GM19452 (cell line): ENCODE measurements around the gene UNC5B.

Source experiments
- ATAC-seq: cut with Tn5 transposase; IDR thresholded peaks from one replicate; pipeline ENCODE4 v1.9.1; 2021; ENCODE audit not compliant: unreplicated experiment

Gene UNC5B

GRCh38 chr10:71239131-71239915, 27.0 kb downstream of the UNC5B start:
- no peak for ATAC-seq

GRCh38 chr10:71239946-71240795, 27.8 kb downstream of the UNC5B start:
- no peak for ATAC-seq

DNA sequence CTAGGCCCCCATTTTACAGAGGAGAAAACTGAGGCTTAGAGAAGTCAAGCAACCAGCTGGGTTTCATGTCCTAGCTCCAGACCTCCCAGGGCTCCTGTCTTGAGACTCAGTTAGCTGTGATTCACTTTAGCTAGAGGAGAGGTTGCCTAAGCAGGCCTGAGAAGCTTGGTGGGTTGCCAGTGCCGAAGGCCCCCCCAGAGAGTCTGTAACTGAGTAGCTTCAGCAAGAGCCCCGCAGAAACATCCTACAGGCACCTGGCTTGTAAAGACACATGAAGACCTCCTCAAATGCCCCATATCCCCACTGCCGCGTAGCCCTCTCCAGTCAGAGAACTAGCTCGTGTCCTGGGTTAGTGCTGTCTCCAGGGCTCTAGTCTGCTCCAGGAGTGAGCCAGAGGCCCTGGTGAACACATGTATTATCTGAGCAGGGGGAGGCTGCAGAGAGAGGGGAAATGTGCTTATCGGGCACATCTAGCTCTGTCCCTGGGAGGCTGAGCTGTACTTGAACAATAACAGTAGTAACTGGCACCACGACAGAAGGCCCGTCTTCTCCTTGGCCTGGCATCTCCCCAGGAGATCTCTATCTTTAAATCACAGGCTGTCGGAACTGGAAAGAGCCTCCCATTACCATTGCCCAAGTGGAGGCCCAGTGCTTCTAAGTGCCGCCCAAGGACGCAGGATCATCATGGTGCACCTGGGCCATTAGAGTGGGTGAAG, 28.9 kb downstream of the UNC5B start:
- ATAC-seq = no peak

DNA sequence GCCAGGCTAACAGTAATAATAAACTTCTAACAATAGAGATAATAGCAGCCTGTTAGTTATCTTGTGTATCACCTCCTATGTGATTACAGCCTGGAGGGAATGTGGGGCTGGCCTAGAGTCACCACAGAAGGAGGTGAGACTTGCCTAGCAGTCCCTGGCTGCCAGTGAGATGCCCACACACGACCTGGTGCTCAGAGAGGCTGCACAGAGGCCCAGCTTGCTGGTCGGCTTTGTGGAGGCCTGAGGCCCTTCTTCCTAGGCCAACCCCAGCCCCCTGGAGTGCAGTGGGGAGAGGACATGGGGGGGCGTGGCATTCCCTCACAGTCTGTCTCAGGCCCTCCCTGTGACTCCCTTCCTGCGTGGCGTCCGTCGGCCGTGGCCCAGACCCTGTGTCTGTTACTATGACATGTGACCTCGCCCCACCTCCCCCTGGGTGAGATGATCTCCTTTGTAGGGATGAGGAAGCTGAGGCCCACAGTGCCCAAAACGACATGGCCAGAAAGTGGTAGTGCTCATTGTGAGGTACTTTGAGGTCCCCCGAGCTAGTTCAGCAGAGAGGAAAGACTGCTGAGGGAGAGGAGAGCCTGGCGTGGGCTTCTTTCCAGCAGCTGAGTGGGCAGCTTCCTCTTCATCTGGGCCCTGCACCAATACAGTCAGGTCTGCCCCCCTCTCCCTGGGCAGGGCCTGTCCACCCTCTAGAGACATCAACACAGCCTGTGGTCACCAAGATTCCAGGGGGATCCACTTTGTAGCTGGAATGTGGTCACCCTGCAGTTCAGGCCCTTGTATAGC, 29.7 kb downstream of the UNC5B start:
- ATAC-seq = no peak

DNA sequence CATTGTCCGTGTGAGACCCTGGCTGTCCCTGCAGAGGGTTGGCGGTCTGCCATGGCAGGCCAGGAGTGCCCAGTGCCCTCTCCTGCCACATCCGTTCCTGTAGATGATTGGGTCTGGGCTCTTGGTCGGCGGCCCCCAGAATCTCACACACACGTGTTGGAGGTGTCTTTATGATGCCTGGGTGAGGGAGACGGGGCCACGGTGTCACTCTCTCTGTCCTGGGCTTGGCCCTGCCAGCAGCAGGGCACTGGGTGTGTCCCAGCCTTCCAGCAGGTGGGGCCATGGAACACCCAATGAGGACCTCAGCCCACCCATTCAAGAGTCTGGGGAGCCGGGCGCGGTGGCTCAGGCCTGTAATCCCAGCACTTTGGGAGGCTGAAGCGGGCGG, 30.2 kb downstream of the UNC5B start:
- ATAC-seq = no peak

- ATAC-seq = no peak
Observed at GRCh38 chr10:71243756-71244395, 31.5 kb downstream of the UNC5B start.

DNA sequence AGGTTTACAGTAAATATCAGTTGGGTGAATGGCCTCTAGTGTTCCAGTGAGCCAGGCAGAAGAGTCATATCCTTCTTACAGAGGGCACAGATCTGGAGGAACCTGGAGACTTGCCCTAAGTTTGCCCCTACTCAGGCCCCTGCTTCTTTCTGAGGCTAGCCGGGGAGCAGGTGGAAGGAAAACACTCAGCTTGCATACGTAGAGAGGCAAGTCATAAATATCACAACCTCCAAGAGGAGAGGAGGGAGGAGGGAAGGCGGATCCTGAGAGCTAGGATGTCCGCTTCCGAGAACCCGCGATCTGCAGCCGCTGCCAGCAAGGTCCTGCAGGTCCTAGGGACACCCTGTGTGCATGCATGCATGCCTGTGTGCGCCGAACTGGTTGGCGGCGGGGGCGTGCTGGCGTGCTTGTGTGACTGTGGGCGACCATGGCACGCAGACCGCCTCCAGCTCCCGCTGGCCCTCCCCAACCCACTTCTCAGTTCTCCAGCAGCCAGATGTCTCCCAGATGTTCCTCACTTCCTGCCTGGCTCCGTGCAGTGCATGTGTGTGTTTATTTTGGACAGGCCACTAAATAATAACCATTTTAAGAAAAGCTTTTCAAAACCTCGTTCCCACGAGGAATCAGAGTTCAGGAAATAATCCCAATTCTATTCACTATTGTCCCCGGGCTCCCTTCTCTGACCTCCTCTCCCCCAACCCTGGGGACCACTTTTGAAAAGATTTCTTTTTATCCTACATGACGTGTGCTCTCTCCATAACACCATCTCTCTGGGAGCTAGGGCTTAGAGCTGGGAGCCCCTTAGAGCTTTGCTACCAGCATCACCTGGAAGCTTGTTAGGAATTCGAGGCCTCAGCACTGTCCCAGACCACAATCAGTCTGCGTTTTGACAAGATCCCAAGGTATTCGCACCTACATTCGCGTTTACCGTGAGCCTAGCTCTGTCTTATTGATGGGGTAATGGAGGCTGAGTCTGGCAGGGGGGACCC, 32.4 kb downstream of the UNC5B start:
- ATAC-seq = no peak

DNA sequence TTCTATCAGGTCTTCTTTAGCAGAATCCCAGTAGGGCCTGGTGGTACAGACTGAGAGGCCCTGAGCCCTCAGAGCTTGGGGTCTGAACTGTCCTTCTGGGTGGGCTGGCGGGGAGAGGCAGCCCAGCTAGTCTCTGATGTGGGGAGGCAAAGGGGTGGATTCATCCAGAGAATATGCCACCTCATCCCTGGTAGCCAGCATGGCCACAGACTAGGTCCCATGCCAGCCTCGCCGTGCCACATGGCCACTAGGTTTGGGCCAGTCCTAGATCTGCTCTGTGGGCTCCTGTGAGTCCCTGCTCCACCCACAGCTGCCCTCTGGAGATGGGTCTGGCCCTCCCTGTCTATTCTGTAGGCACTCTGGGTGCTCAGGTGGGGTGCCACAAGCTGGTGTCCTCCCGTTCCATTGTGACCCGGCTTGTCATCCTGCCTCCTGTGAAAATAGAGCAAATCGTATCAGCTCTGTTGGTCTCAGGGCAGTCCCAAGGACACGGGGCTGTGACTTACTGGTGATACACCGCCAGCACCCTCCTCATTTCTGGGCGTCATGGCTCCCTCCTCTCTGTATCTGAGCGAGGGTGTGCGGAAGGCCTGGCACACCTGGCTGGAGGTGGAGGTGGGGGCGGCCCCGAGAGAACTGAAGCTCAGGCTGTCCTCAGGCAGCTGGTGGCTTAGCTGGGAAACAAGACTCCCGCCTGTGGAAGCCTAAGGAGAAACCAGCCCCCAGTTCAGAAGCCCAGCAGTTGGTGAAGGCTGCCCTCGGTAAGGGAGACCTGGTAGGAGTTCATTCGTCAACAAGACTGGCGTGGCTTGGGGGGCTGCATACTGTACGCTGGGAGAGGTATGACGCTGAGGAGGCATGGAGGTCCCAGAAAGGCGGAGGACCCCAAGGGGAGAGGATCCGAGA, 33.3 kb downstream of the UNC5B start:
- ATAC-seq = no peak

- ATAC-seq = no peak
Observed at GRCh38 chr10:71246591-71247413, 34.4 kb downstream of the UNC5B start.

DNA sequence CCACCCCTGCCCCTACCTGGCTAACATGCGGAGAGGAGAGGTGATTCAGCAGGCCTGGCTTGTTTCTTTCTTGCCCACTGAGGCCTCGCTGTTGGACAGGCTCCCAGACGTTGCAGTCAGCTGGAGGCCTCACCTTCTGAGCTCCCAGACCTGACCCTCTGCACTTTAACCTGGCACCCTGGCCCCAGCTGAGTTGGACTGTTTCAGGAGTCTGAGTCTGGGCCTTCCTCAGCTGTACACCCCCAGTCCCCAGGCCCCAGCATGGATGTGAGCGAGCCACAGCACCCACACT, 35.0 kb downstream of the UNC5B start:
- ATAC-seq = no peak

DNA sequence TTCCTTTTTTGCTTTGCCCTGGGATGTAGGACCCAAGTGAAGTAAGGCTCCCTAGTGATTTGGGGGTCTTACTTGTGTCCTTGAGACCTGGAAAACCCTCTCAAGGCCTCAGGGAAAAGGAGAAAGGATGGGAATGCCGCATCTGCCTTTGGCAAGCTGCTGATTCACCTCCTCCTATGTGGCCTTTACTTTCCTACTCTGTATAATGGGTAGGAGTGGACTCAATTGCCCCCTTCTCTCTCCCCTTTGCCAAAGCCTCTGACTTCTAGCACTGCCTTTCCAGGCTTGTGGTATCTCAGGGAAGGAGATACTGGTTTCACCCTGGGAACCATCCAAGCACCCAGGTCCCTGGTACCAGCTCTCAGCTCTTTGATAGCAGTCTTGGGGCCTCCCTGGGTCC, 35.4 kb downstream of the UNC5B start:
- no peak for ATAC-seq

DNA sequence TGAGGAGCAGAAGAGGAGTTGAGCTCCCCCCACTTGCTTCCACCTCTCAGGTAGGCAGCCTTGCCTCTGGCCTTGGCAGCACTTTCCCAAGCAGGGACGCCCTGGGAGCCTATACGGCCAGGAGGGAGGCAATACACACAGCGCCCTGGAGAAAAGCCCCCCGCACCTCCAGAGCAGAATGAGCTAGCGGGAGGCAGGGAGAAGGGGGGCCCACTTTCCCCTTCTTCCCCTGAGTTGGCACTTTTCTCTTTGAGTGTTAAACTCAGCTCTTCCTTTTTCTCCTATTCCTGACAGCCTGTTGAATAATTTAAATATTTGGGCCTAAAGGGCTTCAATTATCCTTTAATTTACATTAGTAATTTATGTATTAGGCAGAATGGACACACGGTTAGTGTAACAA, 35.8 kb downstream of the UNC5B start:
- no peak for ATAC-seq

DNA sequence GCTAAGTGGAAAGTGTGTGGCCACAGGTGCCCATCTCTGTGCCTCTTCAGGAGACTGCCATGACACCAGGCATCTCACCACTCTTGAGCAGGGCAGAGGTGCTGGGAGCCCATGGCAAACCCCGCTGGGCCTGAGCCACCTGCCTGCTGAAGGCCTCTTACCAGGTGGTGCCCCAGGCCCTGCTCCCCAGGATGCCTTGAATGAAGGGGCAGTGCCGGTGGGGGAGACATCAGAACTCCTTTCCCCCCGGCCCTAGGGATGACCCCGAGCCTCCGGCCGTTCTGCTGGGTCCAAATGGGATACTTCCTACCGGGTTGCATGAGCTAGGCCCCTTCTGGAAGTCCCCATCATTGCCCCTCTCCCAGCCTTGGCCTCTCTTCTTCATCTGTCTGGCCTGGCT, 37.6 kb downstream of the UNC5B start:
- ATAC-seq = no peak

- ATAC-seq = no peak
Observed at GRCh38 chr10:71250405-71250804, 38.0 kb downstream of the UNC5B start.

DNA sequence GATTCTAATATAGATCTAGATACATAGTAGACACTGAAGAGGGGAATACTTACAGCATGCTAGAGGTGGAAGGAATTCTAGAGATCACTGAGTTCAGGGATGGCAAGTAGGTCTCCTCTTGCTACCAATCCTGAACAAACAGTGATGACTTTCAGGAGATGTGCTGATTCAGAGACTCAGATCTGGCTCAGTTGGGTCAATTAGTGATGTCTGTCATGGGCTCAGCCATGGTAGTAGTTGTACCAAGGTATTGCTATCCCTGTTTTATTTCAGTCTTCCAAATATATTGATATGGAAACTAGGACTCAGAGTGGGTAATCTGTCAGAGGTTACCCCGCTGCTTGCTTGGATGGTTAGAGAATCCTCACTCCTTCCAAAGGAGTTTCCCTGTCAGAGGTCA, 38.5 kb downstream of the UNC5B start:
- ATAC-seq = no peak

GRCh38 chr10:71251319-71251718, 38.9 kb downstream of the UNC5B start:
- no peak for ATAC-seq

DNA sequence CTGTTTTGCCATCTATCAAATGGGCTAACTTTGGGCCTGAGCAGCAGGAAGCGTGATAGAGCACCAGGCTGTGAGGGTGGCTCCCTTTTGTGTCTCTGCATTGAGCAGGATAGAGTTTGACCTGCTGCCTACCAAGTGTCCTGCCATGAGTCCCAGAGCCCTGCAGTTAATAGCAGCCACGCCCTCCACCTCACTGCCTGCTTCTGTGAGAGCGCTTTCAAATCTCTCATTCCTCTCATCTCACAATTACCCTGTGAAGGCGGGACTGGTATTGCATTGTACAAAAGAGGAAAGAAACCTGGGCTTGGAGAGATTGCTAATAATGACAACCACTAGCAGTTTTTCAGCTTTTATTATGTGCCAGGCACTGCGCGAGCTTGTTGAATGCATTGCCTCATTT, 39.9 kb downstream of the UNC5B start:
- no peak for ATAC-seq
